ENCODE data around the gene S100PBP. TPM values are rescaled to one million over a fixed set of nuclear protein-coding genes. Genes with fewer than 3 reads are reported as not detected.

The S100PBP gene
- total RNA-seq, 2 donors from 2014 or later = 5.7 to 10.8 TPM

GRCh38 chr1:32774950-32775634 lies 42.4 kb upstream of the S100PBP start:
- Histone ChIP-seq H3K36me3 (peaks cover 50% of the 10 kb centered on the region), H3K27ac (no peak overlapping the region), H3K27me3 (no peaks in the 10 kb centered on the region), H3K4me3 (no peak overlapping the region), H3K4me1 (peaks cover 0 to 8% of the 10 kb centered on the region in 2 donors), H3K9me3 (no peaks in the 10 kb centered on the region)
- DNase-seq (ENCODE audit: low spot score) = no peak
- TF ChIP-seq CTCF (IDR thresholded peaks at IDR 0.05) = no peak

- DNase-seq (ENCODE audit: low spot score) = no peak
- Histone ChIP-seq H3K36me3 (peaks cover 57% of the 10 kb centered on the region), H3K4me1 (peaks cover 0 to 8% of the 10 kb centered on the region in 2 donors), H3K9me3 (no peaks in the 10 kb centered on the region), H3K27ac (no peak overlapping the region), H3K4me3 (no peak overlapping the region), H3K27me3 (no peaks in the 10 kb centered on the region)
- TF ChIP-seq CTCF (IDR thresholded peaks at IDR 0.05) = no peak
These were observed 41.7 kb upstream of the S100PBP start for GRCh38 chr1:32775640-32776337.

GRCh38 chr1:32779242-32779641 lies 38.2 kb upstream of the S100PBP start:
- no peak for TF ChIP-seq CTCF (IDR thresholded peaks at IDR 0.05)
- Histone ChIP-seq H3K4me1 (no peaks in the 10 kb centered on the region), H3K27me3 (no peaks in the 10 kb centered on the region), H3K9me3 (no peaks in the 10 kb centered on the region), H3K36me3 (peaks cover 89% of the 10 kb centered on the region), H3K27ac (no peak overlapping the region), H3K4me3 (no peak overlapping the region)
- DNase-seq (ENCODE audit: low spot score) = no peak

GRCh38 chr1:32780005-32780404 lies 37.4 kb upstream of the S100PBP start:
- no peak for TF ChIP-seq CTCF (IDR thresholded peaks at IDR 0.05)
- Histone ChIP-seq H3K27ac (no peak overlapping the region), H3K27me3 (no peaks in the 10 kb centered on the region), H3K36me3 (peaks cover 94% of the 10 kb centered on the region), H3K9me3 (no peaks in the 10 kb centered on the region), H3K4me1 (no peaks in the 10 kb centered on the region), H3K4me3 (no peak overlapping the region)
- no peak for DNase-seq (ENCODE audit: low spot score)

GRCh38 chr1:32780628-32781234 lies 36.7 kb upstream of the S100PBP start:
- no peak for TF ChIP-seq CTCF (IDR thresholded peaks at IDR 0.05)
- no peaks in the 10 kb centered on the region for H3K4me1 ChIP-seq
- no peak for DNase-seq (ENCODE audit: low spot score)
- no peaks in the 10 kb centered on the region for H3K27me3 ChIP-seq
- no peak overlapping the region for H3K27ac ChIP-seq
- H3K9me3 ChIP-seq = no peaks in the 10 kb centered on the region
- H3K4me3 ChIP-seq = no peak overlapping the region
- peaks cover 92% of the 10 kb centered on the region for H3K36me3 ChIP-seq
